Measurements from ENCODE around the gene TNRC6B. TPM values are rescaled to one million over a fixed set of nuclear protein-coding genes. Genes with fewer than 3 reads are reported as not detected.
A peak's percentile ranks its signal among the peaks of the same experiment; 100 is the strongest.

The TNRC6B gene
- total RNA-seq, 1 experiment from 2014 or later: 58.1 TPM

- Histone ChIP-seq H3K14ac (ENCODE audit: insufficient read depth, low read length) (no peak overlapping the region), H3K4me1 (ENCODE audit: insufficient read depth, low read length) (peaks cover 7% of the 10 kb centered on the region), H2AK5ac (ENCODE audit: insufficient read length, low read length) (no peak overlapping the region), H3K56ac (ENCODE audit: insufficient read length, low read depth, low read length) (no peak overlapping the region), H4K91ac (ENCODE audit: insufficient read length, low read depth, low read length) (no peak overlapping the region), H2AFZ (ENCODE audit: low read length) (no peak overlapping the region), H4K8ac (replicated peaks; ENCODE audit: insufficient read length, low read depth, low read length) (no peak overlapping the region), H3K79me1 (ENCODE audit: insufficient read depth, low read depth, low read length, poor library complexity, severe bottlenecking) (no peaks in the 10 kb centered on the region), H2BK5ac (ENCODE audit: insufficient read length, low read length) (no peak overlapping the region), H3K4ac (ENCODE audit: low read depth, low read length) (no peak overlapping the region), H2BK15ac (ENCODE audit: low read depth, low read length) (no peak overlapping the region), H3K9me3 (ENCODE audit: control insufficient read depth, low read depth, low read length) (no peaks in the 10 kb centered on the region), H3K4me2 (ENCODE audit: insufficient read depth, insufficient read length, low read length) (no peak overlapping the region), H4K5ac (ENCODE audit: insufficient read length, low read depth, low read length) (no peak overlapping the region), H2BK12ac (ENCODE audit: insufficient read length, low read depth, low read length) (no peak overlapping the region), H3K18ac (ENCODE audit: insufficient read length, low read depth, low read length) (no peak overlapping the region), H3K23me2 (ENCODE audit: insufficient read length, low read depth, low read length, poor library complexity, severe bottlenecking) (no peaks in the 10 kb centered on the region), H3T11ph (ENCODE audit: low read length) (no peak overlapping the region), H4K20me1 (ENCODE audit: control insufficient read depth, insufficient read depth, insufficient read length) (peaks cover 2% of the 10 kb centered on the region), H2BK20ac (ENCODE audit: low read depth, low read length, poor library complexity, severe bottlenecking) (no peak overlapping the region), H2BK120ac (ENCODE audit: low read depth, low read length, poor library complexity, severe bottlenecking) (no peak overlapping the region), H3K79me2 (ENCODE audit: insufficient read depth, low read length) (no peaks in the 10 kb centered on the region), H3K27me3 (ENCODE audit: insufficient read depth, low read length) (no peaks in the 10 kb centered on the region), H3K9ac (ENCODE audit: extremely low read depth, insufficient read length, low read length) (no peak overlapping the region), H3K27ac (ENCODE audit: insufficient read length, low read depth, low read length) (no peak overlapping the region), H3K23ac (ENCODE audit: insufficient read length, low read depth, low read length) (no peak overlapping the region)
- Mint-ChIP-seq H3K27ac (peak overlapping the region in 2 of 3 experiments; percentile 78; a peak in 4 of 7 replicates), H3K27me3 (ENCODE audit: low read depth) (no peaks in the 10 kb centered on the region; the same call in none of the 2 replicates), H3K4me3 (no peak overlapping the region), H3K9me3 (no peaks in the 10 kb centered on the region), H3K36me3 (ENCODE audit: insufficient read depth in 1 of 3, low read depth in 3 of 3) (peaks cover 0 to 29% (median 12%) of the 10 kb centered on the region in 3 experiments; a peak in 2 of 7 replicates), H3K4me1 (peaks cover 50 to 63% of the 10 kb centered on the region in 2 experiments)
- WGBS (ENCODE audit: extremely low coverage, insufficient read length, low lambda C conversion rate): no CpG with 5 or more reads among the region's 9 CpGs
- DNase-seq: no peak
- TF ChIP-seq, protein P1, sequence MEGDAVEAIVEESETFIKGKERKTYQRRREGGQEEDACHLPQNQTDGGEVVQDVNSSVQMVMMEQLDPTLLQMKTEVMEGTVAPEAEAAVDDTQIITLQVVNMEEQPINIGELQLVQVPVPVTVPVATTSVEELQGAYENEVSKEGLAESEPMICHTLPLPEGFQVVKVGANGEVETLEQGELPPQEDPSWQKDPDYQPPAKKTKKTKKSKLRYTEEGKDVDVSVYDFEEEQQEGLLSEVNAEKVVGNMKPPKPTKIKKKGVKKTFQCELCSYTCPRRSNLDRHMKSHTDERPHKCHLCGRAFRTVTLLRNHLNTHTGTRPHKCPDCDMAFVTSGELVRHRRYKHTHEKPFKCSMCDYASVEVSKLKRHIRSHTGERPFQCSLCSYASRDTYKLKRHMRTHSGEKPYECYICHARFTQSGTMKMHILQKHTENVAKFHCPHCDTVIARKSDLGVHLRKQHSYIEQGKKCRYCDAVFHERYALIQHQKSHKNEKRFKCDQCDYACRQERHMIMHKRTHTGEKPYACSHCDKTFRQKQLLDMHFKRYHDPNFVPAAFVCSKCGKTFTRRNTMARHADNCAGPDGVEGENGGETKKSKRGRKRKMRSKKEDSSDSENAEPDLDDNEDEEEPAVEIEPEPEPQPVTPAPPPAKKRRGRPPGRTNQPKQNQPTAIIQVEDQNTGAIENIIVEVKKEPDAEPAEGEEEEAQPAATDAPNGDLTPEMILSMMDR (conservative IDR thresholded peaks at IDR 0.05): no peak
These were observed 154.6 kb downstream of the TNRC6B start for GRCh38 chr22:40332319-40332781.

Measured in H9 (cell line).